ENCODE data around the gene H2BW1. TPM values are rescaled to one million over a fixed set of nuclear protein-coding genes. Genes with fewer than 3 reads are reported as not detected.
"Not testable (repeated sequence)": the region's sequence is repeated elsewhere in the genome, so short reads cannot be mapped to it uniquely, and the experiment has no call there.

H2BW1 gene
- total and polyA plus RNA-seq, 7 donors = not detected

GRCh38 chrX:104039689-104040505 is 26.4 kb upstream of the H2BW1 start, which contains the start of gene H2BW2:
Gene H2BW2, plus strand, starts transcription at chrX:104039956. Its CDS starts 39 bp downstream, at chrX:104039995.
- no peak for TF ChIP-seq POLR2A (IDR thresholded peaks at IDR 0.05)
- TF ChIP-seq EP300 (IDR thresholded peaks at IDR 0.05) = no peak
- no peak for TF ChIP-seq POLR2AphosphoS5 (IDR thresholded peaks at IDR 0.05)
- TF ChIP-seq CTCF (IDR thresholded peaks at IDR 0.05) = no peak
- H3K36me3 ChIP-seq = no peaks in the 10 kb centered on the region
- WGBS, 2 donors = 92 to 93% methylated on average over 39 of the region's 39 CpGs
- no peaks in the 10 kb centered on the region for H3K9me3 ChIP-seq
- no peaks in the 10 kb centered on the region for H3K27me3 ChIP-seq
- no peak within 1 kb of the TSS for H3K27ac ChIP-seq
- no peak within 1 kb of the TSS for H3K4me3 ChIP-seq
- intact Hi-C loops (cut with DNase I) = no loop called here
- no peak for DNase-seq
- H3K4me1 ChIP-seq = no peaks in the 10 kb centered on the region

- no peak overlapping the region for H3K27ac ChIP-seq
- no peaks in the 10 kb centered on the region for H3K27me3 ChIP-seq
- no peaks in the 10 kb centered on the region for H3K9me3 ChIP-seq
- H3K4me3 ChIP-seq = no peak overlapping the region
- TF ChIP-seq CTCF (IDR thresholded peaks at IDR 0.05) (no peak), EP300 (IDR thresholded peaks at IDR 0.05) (no peak), POLR2A (IDR thresholded peaks at IDR 0.05) (no peak), POLR2AphosphoS5 (IDR thresholded peaks at IDR 0.05) (no peak)
- no peaks in the 10 kb centered on the region for H3K4me1 ChIP-seq
- intact Hi-C loops (cut with DNase I) = no loop called here
- WGBS, 2 donors = 79 to 83% methylated on average over 11 of the region's 11 CpGs
- DNase-seq = no peak
- H3K36me3 ChIP-seq = no peaks in the 10 kb centered on the region
These were observed 4.6 kb upstream of the H2BW1 start for GRCh38 chrX:104018126-104018525.

- H3K9me3 ChIP-seq; H3K36me3 ChIP-seq; H3K4me1 ChIP-seq; H3K27me3 ChIP-seq; H3K27ac ChIP-seq; DNase-seq; H3K4me3 ChIP-seq; intact Hi-C loops (cut with DNase I): not testable (repeated sequence)
- WGBS, 2 donors = 77 to 80% methylated on average over 8 of the region's 8 CpGs
These were observed 2.1 kb upstream of the H2BW1 start for GRCh38 chrX:104015576-104015975.

GRCh38 chrX:104013158-104013557 is 350 bp downstream of the H2BW1 start:
- no peaks in the 10 kb centered on the region for H3K27me3 ChIP-seq
- no peak for DNase-seq
- H3K9me3 ChIP-seq = no peaks in the 10 kb centered on the region
- no peak overlapping the region for H3K27ac ChIP-seq
- H3K4me3 ChIP-seq = no peak overlapping the region
- intact Hi-C loops (cut with DNase I) = no loop called here
- H3K4me1 ChIP-seq = no peaks in the 10 kb centered on the region
- TF ChIP-seq EP300 (IDR thresholded peaks at IDR 0.05) = no peak
- no peak for TF ChIP-seq CTCF (IDR thresholded peaks at IDR 0.05)
- TF ChIP-seq POLR2A (IDR thresholded peaks at IDR 0.05) = no peak
- no peak for TF ChIP-seq POLR2AphosphoS5 (IDR thresholded peaks at IDR 0.05)
- no peaks in the 10 kb centered on the region for H3K36me3 ChIP-seq
- WGBS, 2 donors = 94% methylated on average over 24 of the region's 24 CpGs

- intact Hi-C loops (cut with DNase I) = no loop called here
- TF ChIP-seq POLR2A (IDR thresholded peaks at IDR 0.05) (no peak), EP300 (IDR thresholded peaks at IDR 0.05) (no peak), POLR2AphosphoS5 (IDR thresholded peaks at IDR 0.05) (no peak), CTCF (IDR thresholded peaks at IDR 0.05) (no peak)
- no peak overlapping the region for H3K27ac ChIP-seq
- no peaks in the 10 kb centered on the region for H3K27me3 ChIP-seq
- no peaks in the 10 kb centered on the region for H3K36me3 ChIP-seq
- H3K4me1 ChIP-seq = no peaks in the 10 kb centered on the region
- WGBS, 2 donors = 72 to 73% methylated on average over 5 of the region's 5 CpGs
- no peak overlapping the region for H3K4me3 ChIP-seq
- no peak for DNase-seq
- no peaks in the 10 kb centered on the region for H3K9me3 ChIP-seq
These were observed 4.7 kb downstream of the H2BW1 start for GRCh38 chrX:104008831-104009230.
